ENCODE results near the gene IFIH1.
A peak's percentile ranks its signal among the peaks of the same experiment; 100 is the strongest.

Gene IFIH1

GRCh38 chr2:162230761-162231160 is 87.7 kb downstream of the IFIH1 start:
- TF ChIP-seq, protein P1, sequence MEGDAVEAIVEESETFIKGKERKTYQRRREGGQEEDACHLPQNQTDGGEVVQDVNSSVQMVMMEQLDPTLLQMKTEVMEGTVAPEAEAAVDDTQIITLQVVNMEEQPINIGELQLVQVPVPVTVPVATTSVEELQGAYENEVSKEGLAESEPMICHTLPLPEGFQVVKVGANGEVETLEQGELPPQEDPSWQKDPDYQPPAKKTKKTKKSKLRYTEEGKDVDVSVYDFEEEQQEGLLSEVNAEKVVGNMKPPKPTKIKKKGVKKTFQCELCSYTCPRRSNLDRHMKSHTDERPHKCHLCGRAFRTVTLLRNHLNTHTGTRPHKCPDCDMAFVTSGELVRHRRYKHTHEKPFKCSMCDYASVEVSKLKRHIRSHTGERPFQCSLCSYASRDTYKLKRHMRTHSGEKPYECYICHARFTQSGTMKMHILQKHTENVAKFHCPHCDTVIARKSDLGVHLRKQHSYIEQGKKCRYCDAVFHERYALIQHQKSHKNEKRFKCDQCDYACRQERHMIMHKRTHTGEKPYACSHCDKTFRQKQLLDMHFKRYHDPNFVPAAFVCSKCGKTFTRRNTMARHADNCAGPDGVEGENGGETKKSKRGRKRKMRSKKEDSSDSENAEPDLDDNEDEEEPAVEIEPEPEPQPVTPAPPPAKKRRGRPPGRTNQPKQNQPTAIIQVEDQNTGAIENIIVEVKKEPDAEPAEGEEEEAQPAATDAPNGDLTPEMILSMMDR (IDR thresholded peaks at IDR 0.05): no peak

GRCh38 chr2:162226836-162227235 is 91.6 kb downstream of the IFIH1 start:
- TF ChIP-seq, protein P1 (IDR thresholded peaks at IDR 0.05): no peak

DNA sequence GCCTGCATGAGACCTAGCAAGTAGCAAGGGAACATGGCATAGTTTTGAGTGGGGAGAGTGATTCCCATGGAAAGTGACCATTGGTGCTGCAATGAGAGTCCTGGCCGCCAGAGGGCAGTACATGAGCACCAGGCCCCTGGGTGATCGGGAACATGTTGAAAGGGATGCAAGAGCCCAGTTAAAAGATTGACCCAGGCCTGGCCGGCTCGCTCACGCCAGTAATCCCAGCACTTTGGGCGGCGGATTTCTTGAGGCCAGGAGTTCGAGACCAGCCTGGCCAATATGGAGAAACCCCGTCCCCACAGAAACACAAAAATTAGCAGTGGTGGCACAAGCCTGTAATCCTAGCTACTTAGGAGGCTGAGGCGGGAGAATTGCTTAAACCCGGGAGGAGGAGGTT is 97.4 kb downstream of the IFIH1 start:
- TF ChIP-seq, protein P1 (IDR thresholded peaks at IDR 0.05): peak; percentile 79

DNA sequence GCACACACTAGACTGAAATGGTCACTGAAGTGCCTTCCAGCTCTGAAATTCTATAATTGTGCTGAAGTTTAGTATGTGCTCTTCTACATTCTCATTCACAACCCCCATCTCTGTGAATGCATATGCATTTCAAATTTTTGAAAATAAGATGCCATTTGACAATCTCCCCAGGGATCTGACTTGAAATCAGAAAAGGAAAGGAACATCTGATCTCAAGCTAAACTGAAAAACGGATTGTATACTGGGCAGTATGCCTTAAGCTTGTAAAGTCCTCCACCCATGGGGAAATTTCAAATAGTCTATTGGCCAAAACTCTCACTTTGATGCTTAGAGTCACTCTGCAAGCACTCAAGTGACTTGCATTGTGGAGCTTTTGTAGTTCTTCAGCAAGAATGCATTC is 98.1 kb downstream of the IFIH1 start:
- TF ChIP-seq, protein P1 (IDR thresholded peaks at IDR 0.05): no peak

DNA sequence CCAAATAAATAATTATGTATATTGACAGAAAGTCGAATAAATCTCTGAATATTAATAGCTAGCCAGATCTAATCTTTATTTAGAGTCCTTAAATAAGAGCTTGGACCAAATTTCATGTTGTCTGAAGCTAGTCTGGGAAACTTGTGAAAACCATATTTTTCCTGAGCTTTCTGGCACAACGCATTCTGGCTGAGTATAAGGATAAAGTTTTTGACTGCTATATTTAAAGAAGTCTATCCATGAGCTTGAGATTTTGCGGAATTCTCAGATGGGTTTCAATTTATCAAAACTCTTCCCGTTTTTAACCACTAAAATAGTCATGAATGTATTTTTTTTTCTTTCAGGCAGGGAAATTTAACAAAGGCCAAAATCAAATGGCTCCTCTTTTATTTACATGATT is 99.1 kb downstream of the IFIH1 start:
- TF ChIP-seq, protein P1 (IDR thresholded peaks at IDR 0.05): no peak

DNA sequence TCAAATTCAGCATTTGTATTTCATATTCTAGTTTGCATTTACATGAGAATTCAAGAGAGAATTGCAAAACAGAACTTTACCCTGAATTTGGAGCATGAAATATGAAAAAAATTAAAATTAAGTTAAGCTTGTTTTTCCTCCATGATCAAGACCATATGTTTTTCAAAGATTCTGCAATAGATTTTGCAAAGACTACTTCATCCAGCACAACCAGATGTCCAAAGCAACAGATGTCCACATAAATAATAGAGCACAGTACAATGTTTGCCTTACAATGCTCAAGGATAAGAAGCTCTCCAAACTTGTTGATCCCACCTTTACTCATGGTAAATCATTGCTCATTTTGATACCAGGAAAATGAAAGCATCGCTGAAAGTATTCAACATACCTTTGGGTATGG is 100.9 kb downstream of the IFIH1 start:
- TF ChIP-seq, protein P1 (IDR thresholded peaks at IDR 0.05): no peak

Measured in LNCAP (cell line).